ENCODE results near the gene ATP5MC2. TPM values are rescaled to one million over a fixed set of nuclear protein-coding genes. Genes with fewer than 3 reads are reported as not detected.
"Not testable (repeated sequence)": the region's sequence is repeated elsewhere in the genome, so short reads cannot be mapped to it uniquely, and the experiment has no call there.

The ATP5MC2 gene
- total RNA-seq, 2 experiments from 2014 or later, result 378 TPM

GRCh38 chr12:53686436-53686835, 10.6 kb upstream of the ATP5MC2 start:
- Mint-ChIP-seq H3K4me3 (no peak overlapping the region), H3K27me3 (peaks cover 11% of the 10 kb centered on the region), H3K27ac (no peak overlapping the region), H3K36me3 (no peaks in the 10 kb centered on the region), H3K9me3 (no peaks in the 10 kb centered on the region), H3K4me1 (ENCODE audit: low read depth) (no peaks in the 10 kb centered on the region)
- DNase-seq, result no peak
- POLR2A ChIA-PET, result interaction anchor here (0.6 kb wide), 1 partner anchor 235 kb away, joined by 3 read pairs; no protein-coding TSS in a partner anchor
- CTCF ChIA-PET, result interaction anchor here (0.7 to 2.7 kb wide), 3 partner anchors 11 to 71 kb away, joined by 3 to 9 read pairs (median 7); partner anchors contain the start of gene ATP5MC2
- intact Hi-C loops (cut with micrococcal nuclease), result no loop called here

- no peak overlapping the region for H3K27ac Mint-ChIP-seq
- no peak for DNase-seq
- peaks cover 7% of the 10 kb centered on the region for H3K27me3 Mint-ChIP-seq
- H3K9me3 Mint-ChIP-seq, result no peaks in the 10 kb centered on the region
- no peaks in the 10 kb centered on the region for H3K4me1 Mint-ChIP-seq (ENCODE audit: low read depth)
- H3K4me3 Mint-ChIP-seq, result no peak overlapping the region
- ChIA-PET POLR2A (interaction anchor here (1.4 kb wide), 1 partner anchor 8 kb away, joined by 3 read pairs; no protein-coding TSS in a partner anchor), CTCF (interaction anchor here (0.7 to 2.7 kb wide), 5 partner anchors 9 to 141 kb away, joined by 3 to 9 read pairs (median 4); partner anchors contain the start of gene ATP5MC2)
- intact Hi-C loops (cut with micrococcal nuclease), result no loop called here
- H3K36me3 Mint-ChIP-seq, result no peaks in the 10 kb centered on the region
These were observed 8.9 kb upstream of the ATP5MC2 start for GRCh38 chr12:53684654-53685220.

- no peak overlapping the region for H3K27ac Mint-ChIP-seq
- H3K4me1 Mint-ChIP-seq (ENCODE audit: low read depth), result no peaks in the 10 kb centered on the region
- H3K36me3 Mint-ChIP-seq, result no peaks in the 10 kb centered on the region
- no peak for DNase-seq
- intact Hi-C loops (cut with micrococcal nuclease), result no loop called here
- ChIA-PET CTCF (interaction anchor here (1.0 to 1.9 kb wide), 3 partner anchors 9 to 141 kb away, joined by 3 to 7 read pairs (median 4); no protein-coding TSS in a partner anchor), POLR2A (interaction anchor here (1.4 kb wide), 1 partner anchor 8 kb away, joined by 3 read pairs; no protein-coding TSS in a partner anchor)
- no peaks in the 10 kb centered on the region for H3K9me3 Mint-ChIP-seq
- no peak overlapping the region for H3K4me3 Mint-ChIP-seq
- peaks cover 12% of the 10 kb centered on the region for H3K27me3 Mint-ChIP-seq
These were observed 8.1 kb upstream of the ATP5MC2 start for GRCh38 chr12:53683983-53684382.

GRCh38 chr12:53683494-53683893, 7.6 kb upstream of the ATP5MC2 start:
- no peaks in the 10 kb centered on the region for H3K4me1 Mint-ChIP-seq (ENCODE audit: low read depth)
- DNase-seq, result no peak
- no peaks in the 10 kb centered on the region for H3K9me3 Mint-ChIP-seq
- no peak overlapping the region for H3K27ac Mint-ChIP-seq
- H3K4me3 Mint-ChIP-seq, result no peak overlapping the region
- ChIA-PET CTCF (interaction anchor here (1.0 to 1.9 kb wide), 3 partner anchors 8 to 140 kb away, joined by 3 to 7 read pairs (median 4); no protein-coding TSS in a partner anchor), POLR2A (no interaction called here)
- H3K36me3 Mint-ChIP-seq, result no peaks in the 10 kb centered on the region
- peaks cover 12% of the 10 kb centered on the region for H3K27me3 Mint-ChIP-seq
- intact Hi-C loops (cut with micrococcal nuclease), result no loop called here

DNA sequence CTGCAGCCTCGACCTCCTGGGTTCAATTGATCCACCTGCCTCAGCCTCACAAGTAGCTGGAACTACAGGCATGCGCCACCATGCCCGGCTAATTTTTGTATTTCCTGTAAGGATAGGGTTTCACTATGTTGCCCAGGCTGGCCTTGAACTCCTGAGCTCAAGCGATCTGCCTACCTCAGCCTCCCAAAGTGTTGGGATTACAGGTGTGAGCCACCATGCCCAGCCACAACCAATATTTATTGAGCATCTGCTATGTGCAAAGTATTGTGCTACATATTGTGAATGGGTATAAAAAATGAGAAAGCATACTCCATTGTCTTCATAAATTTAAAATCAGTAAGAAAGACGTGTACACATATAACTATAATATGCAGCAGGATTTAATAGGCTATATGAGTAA, 4.2 kb upstream of the ATP5MC2 start:
- POLR2A ChIA-PET, result interaction anchor here (0.6 kb wide), 1 partner anchor 471 kb away, joined by 3 read pairs; no protein-coding TSS in a partner anchor
- H3K4me1 Mint-ChIP-seq (ENCODE audit: low read depth); DNase-seq; H3K36me3 Mint-ChIP-seq; H3K27ac Mint-ChIP-seq; H3K4me3 Mint-ChIP-seq; H3K9me3 Mint-ChIP-seq; intact Hi-C loops (cut with micrococcal nuclease): not testable (repeated sequence)
- H3K27me3 Mint-ChIP-seq, result peaks cover 21% of the 10 kb centered on the region
- CTCF ChIA-PET, result interaction anchor here (2.1 to 7.1 kb wide), 2 partner anchors 66 to 137 kb away, joined by 7 to 132 read pairs; no protein-coding TSS in a partner anchor

DNA sequence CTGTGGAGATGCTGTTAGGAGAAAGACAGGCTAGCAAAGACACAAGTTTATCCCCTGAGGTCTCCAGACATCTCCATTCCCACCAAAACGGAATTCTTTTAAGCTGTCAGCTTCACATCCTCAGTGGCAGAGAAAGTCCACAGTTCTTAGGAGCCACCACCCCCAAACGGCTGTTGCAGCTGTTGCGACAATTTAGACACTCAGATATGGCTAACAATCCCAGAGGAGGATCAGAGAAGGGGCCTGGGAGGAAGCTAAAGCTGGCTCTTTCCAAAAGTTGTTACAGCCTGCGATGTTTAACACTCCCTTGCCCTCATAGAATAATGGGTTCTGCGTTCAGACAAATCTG, 1.9 kb upstream of the ATP5MC2 start:
- Mint-ChIP-seq H3K27ac (no peak overlapping the region), H3K4me3 (no peak overlapping the region), H3K27me3 (peaks cover 21% of the 10 kb centered on the region), H3K36me3 (peaks cover 15% of the 10 kb centered on the region), H3K9me3 (no peaks in the 10 kb centered on the region), H3K4me1 (ENCODE audit: low read depth) (peaks cover 18% of the 10 kb centered on the region)
- intact Hi-C loops (cut with micrococcal nuclease), result loop anchor here (5.0 kb wide), 1 partner anchor 225 kb away; the partner anchor contains the start of gene PCBP2
- CTCF ChIA-PET, result interaction anchor here (1.3 to 7.1 kb wide), 8 partner anchors 13 to 135 kb away, joined by 4 to 132 read pairs (median 6); no protein-coding TSS in a partner anchor
- DNase-seq, result no peak
- POLR2A ChIA-PET, result no interaction called here

DNA sequence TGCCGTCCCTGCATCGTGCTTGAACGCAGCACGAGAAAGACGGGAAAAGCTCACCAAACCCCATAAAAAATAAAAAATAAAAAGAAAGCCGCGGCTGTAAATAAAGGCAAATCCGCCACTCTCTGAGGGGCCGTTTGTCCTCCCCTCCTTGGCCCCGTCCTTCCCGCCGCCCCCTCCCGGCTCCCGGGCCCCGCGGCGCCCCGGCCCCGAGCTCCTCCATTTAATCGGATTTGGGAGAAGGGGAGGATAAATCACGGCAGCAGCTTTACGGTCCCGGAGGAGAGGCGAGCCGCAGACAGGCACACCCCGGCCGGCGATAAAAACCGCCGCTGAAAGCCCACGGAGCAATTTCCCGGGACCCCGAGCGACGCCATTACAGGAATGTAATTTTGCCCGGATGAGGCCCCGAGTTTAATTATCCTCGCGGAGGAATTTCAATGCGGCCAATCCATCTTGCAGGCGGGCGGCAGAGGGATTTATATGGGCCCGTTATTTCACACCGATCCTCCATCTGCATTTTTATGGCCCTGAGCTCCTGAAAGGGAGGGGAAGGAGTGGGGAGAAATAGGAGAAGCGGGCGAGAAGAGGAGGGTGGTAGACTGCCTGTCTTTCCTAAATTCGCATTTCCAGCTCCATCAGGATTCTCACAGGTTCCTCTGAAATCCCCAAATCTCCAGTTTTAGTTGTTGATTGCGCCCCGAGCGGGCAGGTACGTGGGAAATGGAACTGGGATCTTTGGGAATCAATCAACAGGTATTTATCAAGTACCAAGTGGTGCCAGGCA, 1.3 kb upstream of the ATP5MC2 start:
- Mint-ChIP-seq H3K27ac (no peak overlapping the region), H3K9me3 (no peaks in the 10 kb centered on the region), H3K4me3 (peak overlapping the region; percentile 81), H3K4me1 (ENCODE audit: low read depth) (peaks cover 20% of the 10 kb centered on the region), H3K27me3 (peaks cover 21% of the 10 kb centered on the region), H3K36me3 (peaks cover 21% of the 10 kb centered on the region)
- no peak for DNase-seq
- intact Hi-C loops (cut with micrococcal nuclease), result loop anchor here (5.0 kb wide), 1 partner anchor 225 kb away; the partner anchor contains the start of gene PCBP2
- ChIA-PET CTCF (interaction anchor here (0.5 to 7.1 kb wide), 16 partner anchors 10 to 539 kb away, joined by 3 to 132 read pairs (median 4); no protein-coding TSS in a partner anchor), POLR2A (interaction anchor here (0.6 to 1.2 kb wide), 6 partner anchors 8 to 176 kb away, joined by 3 read pairs; partner anchors contain the start of gene TARBP2)

GRCh38 chr12:53676656-53677015, 753 bp upstream of the ATP5MC2 start:
- intact Hi-C loops (cut with micrococcal nuclease), result loop anchor here (1.0 to 5.0 kb wide), 6 partner anchors 50 to 224 kb away; partner anchors contain the start of genes ATF7, CALCOCO1 and PCBP2
- peaks cover 19% of the 10 kb centered on the region for H3K27me3 Mint-ChIP-seq
- H3K4me1 Mint-ChIP-seq (ENCODE audit: low read depth), result peaks cover 21% of the 10 kb centered on the region
- ChIA-PET CTCF (interaction anchor here (0.6 to 7.1 kb wide), 24 partner anchors 9 to 168 kb away, joined by 3 to 132 read pairs (median 4); no protein-coding TSS in a partner anchor), POLR2A (interaction anchor here (0.5 to 1.9 kb wide), 11 partner anchors 8 to 175 kb away, joined by 3 to 10 read pairs (median 3); partner anchors contain the start of genes CALCOCO1 and TARBP2)
- H3K36me3 Mint-ChIP-seq, result peaks cover 22% of the 10 kb centered on the region
- H3K9me3 Mint-ChIP-seq, result no peaks in the 10 kb centered on the region
- no peak overlapping the region for H3K27ac Mint-ChIP-seq
- peak; percentile 36 for DNase-seq
- H3K4me3 Mint-ChIP-seq, result peak overlapping the region; percentile 81

- Mint-ChIP-seq H3K4me3 (peak overlapping the region; percentile 81), H3K9me3 (no peaks in the 10 kb centered on the region), H3K36me3 (peaks cover 30% of the 10 kb centered on the region), H3K27ac (peak overlapping the region; percentile 89), H3K4me1 (ENCODE audit: low read depth) (peaks cover 27% of the 10 kb centered on the region), H3K27me3 (peaks cover 18% of the 10 kb centered on the region)
- intact Hi-C loops (cut with micrococcal nuclease), result loop anchor here (5.0 kb wide), 1 partner anchor 223 kb away; the partner anchor contains the start of gene PCBP2
- CTCF ChIA-PET, result interaction anchor here (0.6 to 7.1 kb wide), 41 partner anchors 7 to 350 kb away, joined by 3 to 132 read pairs (median 4); partner anchors contain the start of genes ATF7, CISTR and TARBP2
- POLR2A ChIA-PET, result interaction anchor here (0.5 to 1.9 kb wide), 10 partner anchors 15 to 174 kb away, joined by 3 to 10 read pairs (median 4); partner anchors contain the start of genes ATF7, CALCOCO1 and TARBP2
- DNase-seq, result no peak
These were observed 744 bp downstream of the ATP5MC2 start for GRCh38 chr12:53674977-53675700.

GRCh38 chr12:53670971-53671370, 4.9 kb downstream of the ATP5MC2 start:
- Mint-ChIP-seq H3K27ac (peak overlapping the region; percentile 48), H3K27me3 (no peaks in the 10 kb centered on the region), H3K4me1 (ENCODE audit: low read depth) (peaks cover 27% of the 10 kb centered on the region), H3K36me3 (peaks cover 45% of the 10 kb centered on the region), H3K9me3 (no peaks in the 10 kb centered on the region), H3K4me3 (no peak overlapping the region)
- CTCF ChIA-PET, result interaction anchor here (2.3 kb wide), 1 partner anchor 128 kb away, joined by 10 read pairs; no protein-coding TSS in a partner anchor
- DNase-seq, result no peak
- POLR2A ChIA-PET, result no interaction called here
- intact Hi-C loops (cut with micrococcal nuclease), result no loop called here

- no peak overlapping the region for H3K4me3 Mint-ChIP-seq
- H3K27me3 Mint-ChIP-seq, result no peaks in the 10 kb centered on the region
- no peak overlapping the region for H3K27ac Mint-ChIP-seq
- ChIA-PET POLR2A (no interaction called here), CTCF (interaction anchor here (0.6 to 1.7 kb wide), 3 partner anchors 73 to 127 kb away, joined by 3 to 7 read pairs (median 5); no protein-coding TSS in a partner anchor)
- peaks cover 27% of the 10 kb centered on the region for H3K4me1 Mint-ChIP-seq (ENCODE audit: low read depth)
- no peaks in the 10 kb centered on the region for H3K9me3 Mint-ChIP-seq
- DNase-seq, result no peak
- H3K36me3 Mint-ChIP-seq, result peaks cover 51% of the 10 kb centered on the region
- intact Hi-C loops (cut with micrococcal nuclease), result no loop called here
These were observed 5.6 kb downstream of the ATP5MC2 start for GRCh38 chr12:53670308-53670707.
